GM20000 (cell line): Measurements from ENCODE around the gene SNRPE.

Experiments used
- DNase-seq: peaks from one replicate; pipeline ENCODE4 v3.0.0; 2012; ENCODE audit warnings: low spot score
- TF ChIP-seq, protein P1 (sequence below): IDR thresholded peaks from 2 replicates; pipeline ENCODE4 v1.5.1; 2012; ENCODE audit warnings: mild to moderate bottlenecking, control low read depth; ENCODE audit errors: extremely low read depth, missing control alignments

Gene SNRPE

DNA sequence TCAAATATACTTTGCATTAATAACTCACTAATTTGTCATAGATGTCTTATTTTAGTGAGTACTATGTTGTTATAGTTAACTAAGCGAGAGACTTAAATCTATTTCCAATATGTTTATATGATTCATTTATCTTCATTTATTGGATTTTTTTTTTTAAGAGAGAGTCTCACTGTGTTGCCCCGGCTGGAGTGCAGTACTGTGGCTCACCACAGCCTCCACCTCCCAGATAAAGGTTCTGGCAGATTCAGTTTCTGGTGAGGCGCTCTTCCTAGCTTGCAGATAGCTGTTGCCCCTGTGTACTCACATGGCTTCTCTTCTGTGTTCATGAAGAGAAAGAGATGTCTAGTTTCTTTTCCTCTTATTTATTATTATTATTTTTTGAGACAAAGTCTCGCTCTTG lies 43.9 kb downstream of the SNRPE start:
- TF ChIP-seq, protein P1, sequence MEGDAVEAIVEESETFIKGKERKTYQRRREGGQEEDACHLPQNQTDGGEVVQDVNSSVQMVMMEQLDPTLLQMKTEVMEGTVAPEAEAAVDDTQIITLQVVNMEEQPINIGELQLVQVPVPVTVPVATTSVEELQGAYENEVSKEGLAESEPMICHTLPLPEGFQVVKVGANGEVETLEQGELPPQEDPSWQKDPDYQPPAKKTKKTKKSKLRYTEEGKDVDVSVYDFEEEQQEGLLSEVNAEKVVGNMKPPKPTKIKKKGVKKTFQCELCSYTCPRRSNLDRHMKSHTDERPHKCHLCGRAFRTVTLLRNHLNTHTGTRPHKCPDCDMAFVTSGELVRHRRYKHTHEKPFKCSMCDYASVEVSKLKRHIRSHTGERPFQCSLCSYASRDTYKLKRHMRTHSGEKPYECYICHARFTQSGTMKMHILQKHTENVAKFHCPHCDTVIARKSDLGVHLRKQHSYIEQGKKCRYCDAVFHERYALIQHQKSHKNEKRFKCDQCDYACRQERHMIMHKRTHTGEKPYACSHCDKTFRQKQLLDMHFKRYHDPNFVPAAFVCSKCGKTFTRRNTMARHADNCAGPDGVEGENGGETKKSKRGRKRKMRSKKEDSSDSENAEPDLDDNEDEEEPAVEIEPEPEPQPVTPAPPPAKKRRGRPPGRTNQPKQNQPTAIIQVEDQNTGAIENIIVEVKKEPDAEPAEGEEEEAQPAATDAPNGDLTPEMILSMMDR, result no peak

DNA sequence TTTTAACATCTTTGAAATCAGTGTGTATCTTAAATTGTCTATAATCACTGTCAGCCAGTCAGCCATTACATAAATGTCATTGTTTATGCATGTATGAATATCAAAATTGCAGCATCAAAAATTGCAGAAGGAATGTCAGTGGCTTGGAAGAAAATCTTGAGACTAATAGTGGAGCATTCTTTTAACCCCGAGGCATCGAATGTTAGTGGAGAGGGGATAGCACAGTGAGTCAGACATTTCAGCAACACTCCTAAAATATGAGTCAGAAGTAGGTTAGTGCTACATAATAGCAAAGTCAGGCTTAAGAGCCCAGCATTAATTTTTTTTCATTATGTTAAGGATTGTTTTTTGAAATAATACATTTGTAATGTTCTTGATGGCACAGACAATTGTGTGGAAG lies 45.5 kb downstream of the SNRPE start:
- no peak for DNase-seq
- TF ChIP-seq, protein P1, result no peak

More for the DNA sequence above, 43.9 kb downstream of the SNRPE start:
- no peak for DNase-seq

DNA sequence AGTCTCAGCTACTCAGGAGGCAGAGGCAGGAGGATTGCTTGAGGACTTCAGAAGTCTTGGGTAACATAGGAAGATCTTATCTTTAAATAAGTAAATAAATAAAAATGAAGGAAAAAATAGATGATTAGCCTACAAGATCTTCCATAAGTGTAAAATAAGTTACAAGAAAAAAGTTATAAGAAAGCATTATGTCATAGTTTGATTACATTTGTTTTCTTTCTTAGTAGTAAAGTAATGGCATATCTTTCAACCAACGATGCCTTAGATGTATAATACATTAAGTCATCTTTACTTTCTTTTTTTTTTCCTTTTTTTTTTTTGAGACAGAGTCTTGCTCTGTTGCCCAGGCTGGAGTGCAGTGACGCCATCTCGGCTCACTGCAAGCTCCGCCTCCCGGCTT lies 46.5 kb downstream of the SNRPE start:
- no peak for DNase-seq
- TF ChIP-seq, protein P1, result no peak

DNA sequence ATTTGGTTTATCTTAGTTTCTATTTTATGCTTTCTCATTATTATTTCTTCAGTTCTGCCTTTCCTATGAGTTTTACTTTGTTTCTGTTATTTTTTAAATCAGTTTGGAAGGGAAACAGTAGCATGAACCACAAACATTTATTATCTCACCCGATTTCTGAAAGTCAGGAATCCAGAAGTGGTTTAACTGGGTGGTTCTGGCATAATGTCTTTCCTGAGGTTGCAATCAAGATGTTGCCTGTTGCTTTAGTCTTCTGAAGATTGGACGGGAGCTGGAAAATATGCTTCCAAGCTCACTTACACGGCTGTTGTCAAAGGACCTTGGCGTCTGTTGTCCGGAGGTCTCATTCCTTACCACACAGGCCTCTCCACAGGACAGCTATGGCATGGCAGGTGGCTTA lies 50.4 kb downstream of the SNRPE start:
- TF ChIP-seq, protein P1, result no peak
- no peak for DNase-seq

DNA sequence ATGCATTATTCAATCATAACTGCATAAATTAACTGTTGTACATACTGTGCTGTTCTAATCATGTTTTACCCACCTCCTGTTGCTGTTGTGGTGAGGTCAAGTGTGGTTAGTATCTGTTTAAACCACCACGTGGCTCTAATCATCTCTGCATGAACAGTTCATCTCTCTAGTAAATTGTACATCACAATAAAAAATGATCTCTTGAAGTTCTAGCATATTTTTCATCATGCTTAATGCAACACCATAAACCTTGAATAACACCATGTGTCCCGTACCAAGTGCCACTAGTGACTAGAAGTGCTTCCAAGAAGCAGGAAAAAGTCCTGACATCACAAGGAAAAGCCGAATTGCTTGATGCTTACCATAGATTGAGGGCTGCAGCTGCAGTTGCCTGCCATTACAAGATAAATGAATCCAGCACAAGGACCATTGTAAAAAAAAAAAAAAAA lies 51.7 kb downstream of the SNRPE start:
- DNase-seq, result no peak
- TF ChIP-seq, protein P1, result no peak

DNA sequence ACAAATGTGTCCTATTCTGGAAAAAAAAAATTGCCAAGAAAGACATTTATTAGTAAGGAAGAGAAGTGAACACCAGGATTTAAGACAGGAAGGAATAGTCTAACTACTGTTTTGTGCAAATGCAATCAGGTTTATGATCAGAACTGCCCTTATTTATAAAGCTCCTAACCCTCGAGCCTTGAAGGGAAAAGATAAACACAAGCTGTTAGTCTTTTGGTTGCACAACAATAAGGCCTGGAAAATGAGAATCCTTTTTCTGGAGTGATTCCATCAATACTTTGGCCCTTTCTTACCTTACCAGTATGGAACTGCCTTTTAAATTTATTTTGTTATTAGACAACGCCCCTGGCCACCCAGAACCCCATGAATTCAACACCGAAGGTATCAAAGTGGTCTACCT lies 52.9 kb downstream of the SNRPE start:
- DNase-seq, result no peak
- TF ChIP-seq, protein P1, result no peak

DNA sequence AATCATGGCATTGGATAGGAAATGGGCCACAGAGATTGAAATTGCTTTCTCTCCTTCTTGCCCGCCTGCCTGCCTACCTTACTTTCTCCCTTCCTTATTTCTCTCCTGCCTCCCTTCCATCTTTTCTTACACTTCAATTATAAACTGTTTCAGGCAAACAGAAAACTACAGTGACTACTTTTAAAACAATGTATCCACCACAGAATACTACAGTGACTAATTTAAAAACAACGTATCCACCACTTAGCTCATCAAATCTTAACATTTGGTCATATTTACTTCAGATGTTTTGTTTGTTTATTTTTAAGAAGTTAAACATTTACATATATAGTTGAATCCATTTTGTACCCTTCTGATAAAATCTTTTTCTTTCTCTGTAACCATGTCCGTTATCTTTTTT lies 54.4 kb downstream of the SNRPE start:
- no peak for DNase-seq
- TF ChIP-seq, protein P1, result no peak

DNA sequence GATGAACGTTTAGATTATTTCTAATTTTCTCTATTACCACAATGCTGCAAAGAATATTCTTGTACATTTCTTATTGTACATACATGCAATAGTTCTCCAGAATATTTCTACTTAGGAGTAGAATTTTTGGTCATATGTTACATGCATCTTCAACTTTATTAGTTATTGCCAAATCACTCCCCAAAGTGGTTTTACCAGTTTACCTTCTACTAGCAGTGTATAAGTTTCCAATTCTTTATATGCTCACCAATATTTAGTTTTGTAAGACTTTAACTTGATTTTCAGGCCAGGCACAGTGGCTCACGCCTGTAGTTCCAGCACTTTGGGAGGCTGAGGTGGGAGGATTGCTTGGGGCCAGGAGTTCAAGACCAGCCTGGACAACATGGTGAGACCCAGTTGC lies 55.4 kb downstream of the SNRPE start:
- TF ChIP-seq, protein P1, result no peak
- no peak for DNase-seq
